WTC11 (cell line): Measurements from ENCODE around the gene CAPN14. TPM values are rescaled to one million over a fixed set of nuclear protein-coding genes. Genes with fewer than 3 reads are reported as not detected.
A peak's percentile ranks its signal among the peaks of the same experiment; 100 is the strongest.

ENCODE experiments used
- ATAC-seq: fragments of 200-7000 bp; cut with Tn5 transposase; 2 replicates; pipeline ENCODE4 v1.10.0; 2021; ENCODE audit warnings: mild to moderate bottlenecking, moderate library complexity
- CTCF ChIA-PET: fragments of 300-600 bp; sonication (Branson Sonifier 250); formaldehyde crosslinking; loops from one replicate; lab custom pipeline; 2021; ENCODE audit warnings: antibody characterized with exemption; lab: Charles Lee
- POLR2A ChIA-PET: fragments of 350-600 bp; sonication (Branson Sonifier 250); formaldehyde crosslinking; loops from one replicate; lab custom pipeline; 2021; ENCODE audit warnings: antibody characterized with exemption; lab: Charles Lee
- DNase-seq: peaks from one replicate; pipeline ENCODE4 v3.0.0; 2021; ENCODE audit warnings: low spot score
- H3K27ac Mint-ChIP-seq: 2 replicates; pipeline ENCODE4 v1.8.0; 2021; ENCODE audit warnings: mixed read lengths
- H3K27me3 Mint-ChIP-seq: 2 replicates; pipeline ENCODE4 v1.8.0; 2021; ENCODE audit warnings: low read depth, mild to moderate bottlenecking, moderate library complexity, mixed read lengths
- H3K36me3 Mint-ChIP-seq: 2 replicates; pipeline ENCODE4 v1.8.0; 2021; ENCODE audit warnings: mixed read lengths
- H3K4me1 Mint-ChIP-seq: 2 replicates; pipeline ENCODE4 v1.8.0; 2022; ENCODE audit warnings: mixed read lengths
- H3K4me3 Mint-ChIP-seq: 2 replicates; pipeline ENCODE4 v1.8.0; 2021; ENCODE audit warnings: mild to moderate bottlenecking, moderate library complexity, mixed read lengths
- H3K9me3 Mint-ChIP-seq: 2 replicates; pipeline ENCODE4 v1.8.0; 2021; ENCODE audit warnings: mixed read lengths
- ATF6 ChIP-seq: sonication (generic); formaldehyde crosslinking; IDR thresholded peaks from 2 replicates; pipeline ENCODE4 v1.8.1; 2023; ENCODE audit warnings: mild to moderate bottlenecking, missing genetic modification reagents
- CREM ChIP-seq: sonication (generic); formaldehyde crosslinking; IDR thresholded peaks from 2 replicates; pipeline ENCODE4 v1.8.1; 2022; ENCODE audit warnings: mild to moderate bottlenecking, missing genetic modification reagents, moderate library complexity
- E2F4 ChIP-seq: sonication (generic); formaldehyde crosslinking; IDR thresholded peaks from 2 replicates; pipeline ENCODE4 v1.8.1; 2022; ENCODE audit warnings: low read depth, mild to moderate bottlenecking, moderate library complexity, missing genetic modification reagents, borderline replicate concordance
- ELF4 ChIP-seq: sonication (generic); formaldehyde crosslinking; IDR thresholded peaks from 2 replicates; pipeline ENCODE4 v1.8.1; 2022; ENCODE audit warnings: low read depth, mild to moderate bottlenecking, moderate library complexity, missing genetic modification reagents
- GABPB1 ChIP-seq: sonication (generic); formaldehyde crosslinking; IDR thresholded peaks from 2 replicates; pipeline ENCODE4 v1.8.1; 2023; ENCODE audit warnings: mild to moderate bottlenecking, missing genetic modification reagents
- IRF2 ChIP-seq: sonication (generic); formaldehyde crosslinking; IDR thresholded peaks from 2 replicates; pipeline ENCODE4 v1.8.0; 2022; ENCODE audit warnings: low read depth, missing genetic modification reagents, borderline replicate concordance
- JAZF1 ChIP-seq: fragments of 250-450 bp; sonication (Bioruptor Pico); IDR thresholded peaks from 2 replicates; pipeline ENCODE4 v1.9.0; 2021; ENCODE audit warnings: moderate library complexity, mild to moderate bottlenecking, inconsistent platforms
- KAT7 ChIP-seq: sonication (generic); formaldehyde crosslinking; IDR thresholded peaks from 2 replicates; pipeline ENCODE4 v1.8.1; 2023; ENCODE audit warnings: missing genetic modification reagents, mild to moderate bottlenecking, borderline replicate concordance
- MLX ChIP-seq: sonication (generic); formaldehyde crosslinking; IDR thresholded peaks from 2 replicates; pipeline ENCODE4 v1.8.1; 2023; ENCODE audit warnings: mild to moderate bottlenecking, missing genetic modification reagents, moderate library complexity
- NR3C1 ChIP-seq: sonication (generic); formaldehyde crosslinking; conservative IDR thresholded peaks from 2 replicates; pipeline ENCODE4 v1.8.1; 2023; ENCODE audit warnings: low read depth, mild to moderate bottlenecking, missing genetic modification reagents
- OVOL2 ChIP-seq: fragments of 250-450 bp; sonication (Bioruptor Pico); IDR thresholded peaks from 2 replicates; pipeline ENCODE4 v1.9.0; 2021; ENCODE audit warnings: mild to moderate bottlenecking, borderline replicate concordance
- PRRX2 ChIP-seq: fragments of 250-450 bp; sonication (Bioruptor Pico); IDR thresholded peaks from 2 replicates; pipeline ENCODE4 v1.8.0; 2021; ENCODE audit warnings: mild to moderate bottlenecking
- USF1 ChIP-seq: sonication (generic); formaldehyde crosslinking; IDR thresholded peaks from 2 replicates; pipeline ENCODE4 v1.8.0; 2022; ENCODE audit warnings: mild to moderate bottlenecking, missing genetic modification reagents
- ZNF121 ChIP-seq: sonication (generic); formaldehyde crosslinking; IDR thresholded peaks from 2 replicates; pipeline ENCODE4 v1.8.0; 2023; ENCODE audit warnings: missing genetic modification reagents
- ZNF263 ChIP-seq: sonication (generic); formaldehyde crosslinking; IDR thresholded peaks from 2 replicates; pipeline ENCODE4 v1.8.1; 2022; ENCODE audit warnings: low read depth, mild to moderate bottlenecking, moderate library complexity, missing genetic modification reagents
- ZNF317 ChIP-seq: sonication (generic); formaldehyde crosslinking; IDR thresholded peaks from 2 replicates; pipeline ENCODE4 v1.8.1; 2023; ENCODE audit warnings: low read depth, mild to moderate bottlenecking, moderate library complexity, missing genetic modification reagents, borderline replicate concordance
- ZNF416 ChIP-seq: fragments of 250-450 bp; sonication (Bioruptor Pico); IDR thresholded peaks from 2 replicates; pipeline ENCODE4 v1.9.0; 2021; ENCODE audit warnings: mild to moderate bottlenecking, inconsistent platforms
- ZNF671 ChIP-seq: fragments of 250-450 bp; sonication (Bioruptor Pico); IDR thresholded peaks from 2 replicates; pipeline ENCODE4 v1.8.0; 2021; ENCODE audit warnings: mild to moderate bottlenecking
- total RNA-seq: library from RNA; stranded (reverse); gene quantifications from 3 replicates; pipeline ENCODE4 v1.2.3, GENCODE V29; 2021
- TF ChIP-seq, protein P1 (sequence below): sonication (generic); formaldehyde crosslinking; IDR thresholded peaks from 2 replicates; pipeline ENCODE4 v1.8.1; 2022; ENCODE audit warnings: missing genetic modification reagents, borderline replicate concordance
- TF ChIP-seq, protein P2 (sequence below): fragments of 250-450 bp; sonication (Bioruptor Pico); IDR thresholded peaks from 2 replicates; pipeline ENCODE4 v1.9.0; 2021; ENCODE audit warnings: mild to moderate bottlenecking
- TF ChIP-seq, protein P3 (sequence below): sonication (generic); formaldehyde crosslinking; conservative IDR thresholded peaks from 2 replicates; pipeline ENCODE4 v1.8.1; 2023; ENCODE audit warnings: mild to moderate bottlenecking, low read depth, missing genetic modification reagents, moderate library complexity

Gene CAPN14
- total RNA-seq, 1 experiment from 2014 or later: 0.11 TPM

- CTCF ChIA-PET: interaction anchor here (0.7 to 1.3 kb wide), 6 partner anchors 10 to 84 kb away, joined by 3 to 13 read pairs (median 3); partner anchors contain the start of gene EHD3
- peak; percentile 51 for ATAC-seq
- POLR2A ChIA-PET: interaction anchor here (0.9 to 1.3 kb wide), 2 partner anchors 14 to 19 kb away, joined by 3 read pairs; partner anchors contain the start of gene EHD3
Observed at GRCh38 chr2:31253356-31254131, 36.2 kb upstream of the CAPN14 start.

DNA sequence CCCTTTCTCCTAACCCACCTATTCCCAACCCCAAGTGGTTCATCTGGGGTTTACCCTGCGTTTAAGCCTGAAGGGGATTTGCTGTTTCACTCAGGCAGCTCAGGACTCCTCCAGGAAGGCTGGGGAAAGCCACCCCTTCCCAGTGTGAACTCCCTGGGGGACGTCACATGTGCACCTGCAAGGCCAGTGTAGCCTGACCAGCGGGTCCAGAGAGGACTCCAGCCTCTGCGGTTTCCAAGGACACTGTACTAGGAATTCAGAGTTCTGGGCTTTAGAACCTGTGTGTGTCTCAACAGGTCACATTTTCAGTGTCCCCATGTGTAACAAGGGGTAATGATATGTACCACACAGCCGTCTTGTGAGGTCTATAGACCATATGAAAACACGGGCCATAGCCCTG, 34.5 kb upstream of the CAPN14 start:
- Mint-ChIP-seq H3K36me3 (peaks cover 6% of the 10 kb centered on the region; the same call in 1 of the 2 replicates), H3K9me3 (no peaks in the 10 kb centered on the region), H3K27ac (no peak overlapping the region), H3K27me3 (no peaks in the 10 kb centered on the region), H3K4me1 (peaks cover 24% of the 10 kb centered on the region), H3K4me3 (no peak overlapping the region)
- DNase-seq: no peak
- TF ChIP-seq GABPB1 (CRISPR knock-in tag) (no peak), ZNF317 (CRISPR knock-in tag) (no peak), PRRX2 (CRISPR knock-in tag) (no peak), NR3C1 (CRISPR knock-in tag) (no peak), ZNF121 (CRISPR knock-in tag) (no peak), IRF2 (CRISPR knock-in tag) (no peak), USF1 (CRISPR knock-in tag) (no peak), OVOL2 (CRISPR knock-in tag) (no peak), E2F4 (CRISPR knock-in tag) (no peak), CREM (no peak), ZNF416 (CRISPR knock-in tag) (no peak)
- TF ChIP-seq, protein P1, sequence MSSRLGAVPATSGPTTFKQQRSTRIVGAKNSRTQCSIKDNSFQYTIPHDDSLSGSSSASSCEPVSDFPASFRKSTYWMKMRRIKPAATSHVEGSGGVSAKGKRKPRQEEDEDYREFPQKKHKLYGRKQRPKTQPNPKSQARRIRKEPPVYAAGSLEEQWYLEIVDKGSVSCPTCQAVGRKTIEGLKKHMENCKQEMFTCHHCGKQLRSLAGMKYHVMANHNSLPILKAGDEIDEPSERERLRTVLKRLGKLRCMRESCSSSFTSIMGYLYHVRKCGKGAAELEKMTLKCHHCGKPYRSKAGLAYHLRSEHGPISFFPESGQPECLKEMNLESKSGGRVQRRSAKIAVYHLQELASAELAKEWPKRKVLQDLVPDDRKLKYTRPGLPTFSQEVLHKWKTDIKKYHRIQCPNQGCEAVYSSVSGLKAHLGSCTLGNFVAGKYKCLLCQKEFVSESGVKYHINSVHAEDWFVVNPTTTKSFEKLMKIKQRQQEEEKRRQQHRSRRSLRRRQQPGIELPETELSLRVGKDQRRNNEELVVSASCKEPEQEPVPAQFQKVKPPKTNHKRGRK: no peak
- ChIA-PET POLR2A (no interaction called here), CTCF (no interaction called here)
- ATAC-seq: no peak

More at GRCh38 chr2:31253356-31254131, 36.2 kb upstream of the CAPN14 start:
- no peaks in the 10 kb centered on the region for H3K9me3 Mint-ChIP-seq
- H3K27me3 Mint-ChIP-seq: no peaks in the 10 kb centered on the region
- H3K4me3 Mint-ChIP-seq: no peak overlapping the region
- no peak overlapping the region; the same call in 1 of the 2 replicates for H3K27ac Mint-ChIP-seq
- TF ChIP-seq, protein P2, sequence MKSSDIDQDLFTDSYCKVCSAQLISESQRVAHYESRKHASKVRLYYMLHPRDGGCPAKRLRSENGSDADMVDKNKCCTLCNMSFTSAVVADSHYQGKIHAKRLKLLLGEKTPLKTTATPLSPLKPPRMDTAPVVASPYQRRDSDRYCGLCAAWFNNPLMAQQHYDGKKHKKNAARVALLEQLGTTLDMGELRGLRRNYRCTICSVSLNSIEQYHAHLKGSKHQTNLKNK (CRISPR knock-in tag): no peak
- TF ChIP-seq KAT7 (CRISPR knock-in tag) (no peak), ZNF263 (CRISPR knock-in tag) (no peak), ZNF671 (CRISPR knock-in tag) (no peak), JAZF1 (CRISPR knock-in tag) (no peak), PRRX2 (CRISPR knock-in tag) (no peak), ELF4 (CRISPR knock-in tag) (no peak), ATF6 (CRISPR knock-in tag) (no peak), MLX (CRISPR knock-in tag) (no peak)
- TF ChIP-seq, protein P3, sequence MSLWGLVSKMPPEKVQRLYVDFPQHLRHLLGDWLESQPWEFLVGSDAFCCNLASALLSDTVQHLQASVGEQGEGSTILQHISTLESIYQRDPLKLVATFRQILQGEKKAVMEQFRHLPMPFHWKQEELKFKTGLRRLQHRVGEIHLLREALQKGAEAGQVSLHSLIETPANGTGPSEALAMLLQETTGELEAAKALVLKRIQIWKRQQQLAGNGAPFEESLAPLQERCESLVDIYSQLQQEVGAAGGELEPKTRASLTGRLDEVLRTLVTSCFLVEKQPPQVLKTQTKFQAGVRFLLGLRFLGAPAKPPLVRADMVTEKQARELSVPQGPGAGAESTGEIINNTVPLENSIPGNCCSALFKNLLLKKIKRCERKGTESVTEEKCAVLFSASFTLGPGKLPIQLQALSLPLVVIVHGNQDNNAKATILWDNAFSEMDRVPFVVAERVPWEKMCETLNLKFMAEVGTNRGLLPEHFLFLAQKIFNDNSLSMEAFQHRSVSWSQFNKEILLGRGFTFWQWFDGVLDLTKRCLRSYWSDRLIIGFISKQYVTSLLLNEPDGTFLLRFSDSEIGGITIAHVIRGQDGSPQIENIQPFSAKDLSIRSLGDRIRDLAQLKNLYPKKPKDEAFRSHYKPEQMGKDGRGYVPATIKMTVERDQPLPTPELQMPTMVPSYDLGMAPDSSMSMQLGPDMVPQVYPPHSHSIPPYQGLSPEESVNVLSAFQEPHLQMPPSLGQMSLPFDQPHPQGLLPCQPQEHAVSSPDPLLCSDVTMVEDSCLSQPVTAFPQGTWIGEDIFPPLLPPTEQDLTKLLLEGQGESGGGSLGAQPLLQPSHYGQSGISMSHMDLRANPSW: no peak
- peak; percentile 26 for DNase-seq
- 0 out of 2 replicates have a peak, but pooled peaks cover 2% of the 10 kb centered on the region for H3K36me3 Mint-ChIP-seq
- H3K4me1 Mint-ChIP-seq: peaks cover 40% of the 10 kb centered on the region
